HepG2 (cell line): Measurements from ENCODE around the gene LHFPL2. TPM values are rescaled to one million over a fixed set of nuclear protein-coding genes. Genes with fewer than 3 reads are reported as not detected.

ENCODE experiments used
- BHLHE40 ChIP-seq: IDR thresholded peaks from 2 replicates; pipeline ENCODE4 v1.6.1; 2011; ENCODE audit warnings: low read length, improper control_type of control experiment
- ERF ChIP-seq: IDR thresholded peaks from 2 replicates; pipeline ENCODE4 v1.6.1; 2018; ENCODE audit warnings: missing biosample characterization, missing genetic modification reagents
- HBP1 ChIP-seq: IDR thresholded peaks from 2 replicates; pipeline ENCODE4 v1.6.1; 2016; ENCODE audit warnings: low read depth, control low read depth
- HNF1A ChIP-seq, 2 experiments: sonication (generic) in 1 of 2; formaldehyde crosslinking in 1 of 2; IDR thresholded peaks; 2 replicates each; pipeline versions ENCODE4 v1.4.0 to v1.6.1; 2016 to 2020; ENCODE audit warnings: borderline replicate concordance in 1 of 2, low read depth in 1 of 2, mild to moderate bottlenecking in 1 of 2, missing genetic modification reagents in 1 of 2
- IKZF5 ChIP-seq: IDR thresholded peaks from 2 replicates; pipeline ENCODE4 v1.6.1; 2018; ENCODE audit warnings: missing genetic modification reagents, mild to moderate bottlenecking, missing compliant biosample characterization
- KAT2B ChIP-seq: fragments of 150-350 bp; IDR thresholded peaks from 2 replicates; pipeline ENCODE4 v1.6.1; 2014; ENCODE audit warnings: low read depth, low read length, borderline replicate concordance
- PHF21A ChIP-seq: sonication (generic); formaldehyde crosslinking; IDR thresholded peaks from 2 replicates; pipeline ENCODE4 v1.5.0; 2020; ENCODE audit warnings: mild to moderate bottlenecking, missing genetic modification reagents
- SP2 ChIP-seq: sonication (generic); formaldehyde crosslinking; IDR thresholded peaks from 2 replicates; pipeline ENCODE4 v1.5.1; 2020; ENCODE audit warnings: mild to moderate bottlenecking, missing genetic modification reagents
- TBL1XR1 ChIP-seq: fragments of 150-350 bp; IDR thresholded peaks from 2 replicates; pipeline ENCODE4 v1.6.1; 2014; ENCODE audit warnings: borderline replicate concordance, low read length; ENCODE audit not compliant: partially characterized antibody
- TSC22D2 ChIP-seq: sonication (generic); formaldehyde crosslinking; IDR thresholded peaks from 2 replicates; pipeline ENCODE4 v1.5.1; 2020; ENCODE audit warnings: missing genetic modification reagents, mild to moderate bottlenecking, borderline replicate concordance
- ZNF10 ChIP-seq: sonication (generic); formaldehyde crosslinking; IDR thresholded peaks from 2 replicates; pipeline ENCODE4 v1.4.0; 2020; ENCODE audit warnings: mild to moderate bottlenecking, low read depth, missing genetic modification reagents, borderline replicate concordance
- ZNF362 ChIP-seq: sonication (generic); formaldehyde crosslinking; IDR thresholded peaks from 2 replicates; pipeline ENCODE4 v1.4.0; 2020; ENCODE audit warnings: missing genetic modification reagents, mild to moderate bottlenecking, borderline replicate concordance
- ZNF383 ChIP-seq: sonication (generic); formaldehyde crosslinking; IDR thresholded peaks from 2 replicates; pipeline ENCODE4 v1.4.0; 2020; ENCODE audit warnings: missing genetic modification reagents, mild to moderate bottlenecking, borderline replicate concordance
- ZNF577 ChIP-seq: sonication (generic); formaldehyde crosslinking; IDR thresholded peaks from 2 replicates; pipeline ENCODE4 v1.4.0; 2020; ENCODE audit warnings: mild to moderate bottlenecking, low read depth, missing genetic modification reagents, borderline replicate concordance
- ZNF644 ChIP-seq: IDR thresholded peaks from 2 replicates; pipeline ENCODE4 v1.6.1; 2016; ENCODE audit warnings: low read depth
- ZNF670 ChIP-seq: sonication (generic); formaldehyde crosslinking; IDR thresholded peaks from 2 replicates; pipeline ENCODE4 v1.8.0; 2022; ENCODE audit warnings: mild to moderate bottlenecking, missing genetic modification reagents, borderline replicate concordance
- ZNF800 ChIP-seq: sonication (generic); formaldehyde crosslinking; IDR thresholded peaks from 2 replicates; pipeline ENCODE4 v1.4.0; 2020; ENCODE audit warnings: missing genetic modification reagents
- ZSCAN22 ChIP-seq: sonication (generic); formaldehyde crosslinking; IDR thresholded peaks from 2 replicates; pipeline ENCODE4 v1.4.0; 2020; ENCODE audit warnings: mild to moderate bottlenecking, missing genetic modification reagents
- polyA plus RNA-seq, 8 experiments: library from polyadenylated mRNA; depleted of rRNA in 3 of 8; stranded (reverse) in 7 of 8; unstranded in 1 of 8; fragments of >200 nt; fragmentation: Illumina TruSeq in 4 of 8; extraction: Trizol in 4 of 8; gene quantifications; 2 replicates each; pipeline versions ENCODE4 v1.2.1 to v1.2.3, GENCODE V29; 2011 to 2016; ENCODE audit warnings: low read depth in 4 of 8, missing spikeins in 1 of 8, mixed read lengths in 1 of 8; ENCODE audit not compliant: insufficient read depth in 1 of 8
- total RNA-seq, 5 experiments: library from RNA; depleted of rRNA; stranded (reverse); fragments of >200 nt; fragmentation: Illumina TruSeq; extraction: Trizol; gene quantifications; 2 replicates each; pipeline ENCODE4 v1.2.3, GENCODE V29; 2016; ENCODE audit warnings: low read depth in 1 of 5

LHFPL2 gene
- total and polyA plus RNA-seq, 2 of the 13 experiments (the other 11 are each of a cell fraction or from before 2014, with no cell fraction given) = 6.0 to 20.0 TPM

GRCh38 chr5:78546276-78546996 is 102.1 kb downstream of the LHFPL2 start (continued):
- TF ChIP-seq IKZF5 (CRISPR knock-in tag) (peak; percentile 70; the same call in 1 of the 2 replicates), TSC22D2 (CRISPR knock-in tag) (no peak), HNF1A (IDR thresholded peaks at IDR 0.05; ENCODE audit: low read depth) (peak; percentile 58), HNF1A (CRISPR knock-in tag; IDR thresholded peaks at IDR 0.05; ENCODE audit: borderline replicate concordance) (no peak), ZNF362 (CRISPR knock-in tag) (peak; percentile 79; the same call in 1 of the 2 replicates), PHF21A (CRISPR knock-in tag) (peak; percentile 73), ZNF383 (no peak), ZNF577 (CRISPR knock-in tag) (no peak), ZNF800 (CRISPR knock-in tag) (peak; percentile 58; the same call in 1 of the 2 replicates), KAT2B (peak; percentile 77; the same call in 1 of the 2 replicates), ZNF644 (no peak), ZNF670 (CRISPR knock-in tag) (0 out of 2 replicates have a peak, but pooled peaks have one; percentile 38), HBP1 (CRISPR knock-in tag) (no peak), TBL1XR1 (peak; percentile 98), ZSCAN22 (CRISPR knock-in tag) (no peak), ZNF10 (CRISPR knock-in tag) (no peak), BHLHE40 (no peak), SP2 (no peak), ERF (CRISPR knock-in tag) (peak; percentile 77; the same call in 1 of the 2 replicates)
